ENCODE results near the gene CDK5R2. TPM values are rescaled to one million over a fixed set of nuclear protein-coding genes. Genes with fewer than 3 reads are reported as not detected.

CDK5R2 gene
- total and polyA plus RNA-seq, 2 of the 13 experiments (the other 11 are each of a cell fraction or from before 2014, with no cell fraction given), result not detected

DNA sequence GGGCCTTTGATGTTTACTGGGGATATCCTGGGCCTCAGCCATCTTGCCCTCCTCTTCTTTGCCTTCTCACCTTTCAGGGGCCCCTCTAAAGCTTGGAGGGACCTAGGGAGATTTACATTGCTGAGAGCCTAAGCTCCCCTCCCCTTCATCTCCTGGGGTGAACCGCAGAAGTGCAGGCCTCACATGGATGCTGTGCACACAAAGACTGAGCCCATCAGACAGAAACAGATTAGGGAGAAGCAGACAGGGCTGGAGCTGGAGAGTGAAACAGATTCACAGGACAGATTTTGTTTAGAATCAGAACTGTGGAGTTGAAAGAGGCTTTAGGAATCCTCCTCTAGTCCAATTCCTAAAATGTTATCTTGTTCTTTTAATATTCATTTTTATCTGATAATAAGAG, 3.4 kb upstream of the CDK5R2 start:
- DNase-seq (ENCODE audit: low spot score) (no peak), FAIRE-seq (no peak), ATAC-seq (no peak)
- Histone ChIP-seq H3K36me3 (replicated peaks in 1 of 2; ENCODE audit: control insufficient read depth in 1 of 2, insufficient read depth in 2 of 2, low read length in 2 of 2) (no peaks in the 10 kb centered on the region), H3K27me3 (ENCODE audit: control insufficient read depth in 1 of 2, insufficient read depth in 2 of 2, low read length in 2 of 2) (peaks cover 12 to 80% of the 10 kb centered on the region in 2 experiments), H3K79me2 (ENCODE audit: insufficient read depth, low read length) (no peaks in the 10 kb centered on the region), H3K9me3 (ENCODE audit: low read length) (no peaks in the 10 kb centered on the region), H4K20me1 (ENCODE audit: insufficient read depth, low read length) (no peaks in the 10 kb centered on the region; the same call in 1 of the 2 replicates), H3K27ac (ENCODE audit: extremely low read length, insufficient read depth, low read length) (no peak overlapping the region), H2AFZ (ENCODE audit: low read length) (no peak overlapping the region), H3K4me1 (ENCODE audit: insufficient read depth, low read length) (peaks cover 18% of the 10 kb centered on the region), H3K4me3 (replicated peaks in 1 of 3; ENCODE audit: insufficient read depth in 1 of 3, low read depth in 2 of 3, low read length in 3 of 3) (no peak overlapping the region), H3K4me2 (ENCODE audit: low read depth, low read length) (no peak overlapping the region), H3K9ac (ENCODE audit: insufficient read depth, low read depth, low read length) (no peak overlapping the region)
- TF ChIP-seq, protein P1, sequence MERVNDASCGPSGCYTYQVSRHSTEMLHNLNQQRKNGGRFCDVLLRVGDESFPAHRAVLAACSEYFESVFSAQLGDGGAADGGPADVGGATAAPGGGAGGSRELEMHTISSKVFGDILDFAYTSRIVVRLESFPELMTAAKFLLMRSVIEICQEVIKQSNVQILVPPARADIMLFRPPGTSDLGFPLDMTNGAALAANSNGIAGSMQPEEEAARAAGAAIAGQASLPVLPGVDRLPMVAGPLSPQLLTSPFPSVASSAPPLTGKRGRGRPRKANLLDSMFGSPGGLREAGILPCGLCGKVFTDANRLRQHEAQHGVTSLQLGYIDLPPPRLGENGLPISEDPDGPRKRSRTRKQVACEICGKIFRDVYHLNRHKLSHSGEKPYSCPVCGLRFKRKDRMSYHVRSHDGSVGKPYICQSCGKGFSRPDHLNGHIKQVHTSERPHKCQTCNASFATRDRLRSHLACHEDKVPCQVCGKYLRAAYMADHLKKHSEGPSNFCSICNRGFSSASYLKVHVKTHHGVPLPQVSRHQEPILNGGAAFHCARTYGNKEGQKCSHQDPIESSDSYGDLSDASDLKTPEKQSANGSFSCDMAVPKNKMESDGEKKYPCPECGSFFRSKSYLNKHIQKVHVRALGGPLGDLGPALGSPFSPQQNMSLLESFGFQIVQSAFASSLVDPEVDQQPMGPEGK (CRISPR knock-in tag; IDR thresholded peaks at IDR 0.05), result no peak
- TF ChIP-seq ZFP41 (CRISPR knock-in tag; IDR thresholded peaks at IDR 0.05; ENCODE audit: borderline replicate concordance) (no peak), ZNF615 (CRISPR knock-in tag; IDR thresholded peaks at IDR 0.05; ENCODE audit: borderline replicate concordance) (no peak), ZNF552 (CRISPR knock-in tag; IDR thresholded peaks at IDR 0.05; ENCODE audit: borderline replicate concordance) (no peak), ZBTB46 (CRISPR knock-in tag; IDR thresholded peaks at IDR 0.05; ENCODE audit: borderline replicate concordance) (no peak), MAFK (conservative IDR thresholded peaks at IDR 0.05 in 1 of 2, IDR thresholded peaks at IDR 0.05 in 1 of 2; ENCODE audit: low read length in 2 of 2) (no peak), KMT2B (CRISPR knock-in tag; IDR thresholded peaks at IDR 0.05) (no peak), JUN (CRISPR knock-in tag; IDR thresholded peaks at IDR 0.05) (no peak), ZNF207 (IDR thresholded peaks at IDR 0.05; ENCODE audit: borderline replicate concordance) (no peak), ZNF430 (CRISPR knock-in tag; IDR thresholded peaks at IDR 0.05) (no peak), MLXIP (CRISPR knock-in tag; IDR thresholded peaks at IDR 0.05; ENCODE audit: borderline replicate concordance) (no peak)
- 0% methylated on average over 1 of the region's 1 CpG for WGBS (ENCODE audit: low lambda C conversion rate)
- ChIA-PET POLR2A (no interaction called here), CTCF (ENCODE audit: low intra/inter-chr PET ratio, low total read pairs) (no interaction called here)
- intact Hi-C loops (cut with micrococcal nuclease; ENCODE audit: unreplicated experiment), result loop anchor here (10.0 kb wide), 1 partner anchor 91 kb away; no protein-coding TSS in a partner anchor
- no TSS peak for BruUV-seq (replicated peaks)
- in situ Hi-C loops (cut with HindIII; ENCODE audit: extremely low pct_ligation_motif_present, low pct_unique_long_range_greater_than_20kb), result no loop called here
